ENCODE data around the gene G0S2. TPM values are rescaled to one million over a fixed set of nuclear protein-coding genes. Genes with fewer than 3 reads are reported as not detected.

Gene G0S2
- total and polyA plus RNA-seq, 2 of the 8 experiments (the other 6 are each of a cell fraction or from before 2014, with no cell fraction given), result 1.0 to 1.7 TPM

DNA sequence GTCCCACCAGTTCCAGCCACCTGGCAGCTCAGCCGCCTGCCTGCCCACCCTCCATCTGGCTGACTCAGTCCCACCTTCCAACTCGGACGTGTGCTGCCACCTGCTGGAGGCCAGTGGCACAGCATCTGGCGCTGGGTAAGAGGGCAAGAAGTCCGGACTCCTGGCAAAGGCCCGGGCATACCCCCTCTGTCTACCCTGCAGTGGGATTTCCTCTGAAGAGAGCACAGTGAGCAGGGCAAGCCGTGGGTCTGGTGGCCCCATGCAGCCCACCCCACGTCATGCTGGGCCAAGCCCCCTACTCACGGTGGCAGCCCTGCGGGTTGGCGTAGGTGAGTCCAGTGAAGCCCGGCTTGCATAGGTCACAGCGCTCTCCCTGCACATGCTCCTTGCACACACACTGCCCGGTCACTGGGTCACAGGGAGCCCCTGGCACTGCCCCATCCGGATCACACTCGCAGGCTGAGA lies 47.4 kb upstream of the G0S2 start:
- Histone ChIP-seq H3K79me1 (ENCODE audit: low read depth, low read length) (no peaks in the 10 kb centered on the region), H4K8ac (ENCODE audit: extremely low read depth, insufficient read depth, low read length) (no peak overlapping the region), H3K27me3 (replicated peaks in 1 of 4; ENCODE audit: control insufficient read depth in 3 of 4, extremely low read depth in 1 of 4, insufficient read depth in 3 of 4, low read length in 3 of 4) (no peaks in the 10 kb centered on the region), H3K36me3 (ENCODE audit: control insufficient read depth in 2 of 4, insufficient read depth in 4 of 4, low read length in 3 of 4) (no peaks in the 10 kb centered on the region), H3K4me2 (ENCODE audit: insufficient read depth in 1 of 2, low read depth in 2 of 2, low read length in 2 of 2) (no peak overlapping the region), H3K9me3 (ENCODE audit: insufficient read depth in 2 of 2, low read depth in 1 of 2, low read length in 1 of 2) (no peaks in the 10 kb centered on the region), H3K4ac (replicated peaks; ENCODE audit: insufficient read length, low read depth, low read length) (peak overlapping the region; percentile 73), H4K20me1 (replicated peaks in 1 of 2; ENCODE audit: control insufficient read depth in 1 of 2, insufficient read depth in 2 of 2, low read length in 2 of 2) (no peaks in the 10 kb centered on the region), H4K91ac (replicated peaks; ENCODE audit: insufficient read length, low read length) (peak overlapping the region; percentile 52), H2BK12ac (ENCODE audit: low read depth, low read length) (peak overlapping the region; percentile 97), H3K23ac (ENCODE audit: insufficient read length) (no peak overlapping the region), H3K79me2 (ENCODE audit: control insufficient read depth in 1 of 2, insufficient read depth in 2 of 2, low read length in 2 of 2) (no peaks in the 10 kb centered on the region), H3K14ac (ENCODE audit: insufficient read length) (no peak overlapping the region), H2BK5ac (ENCODE audit: low read depth, low read length) (peak overlapping the region; percentile 27; the same call in 1 of the 2 replicates), H3K23me2 (ENCODE audit: low read depth, low read length) (no peaks in the 10 kb centered on the region), H2AK5ac (ENCODE audit: low read depth, low read length) (no peak overlapping the region), H3K27ac (ENCODE audit: low read depth, low read length) (no peak overlapping the region), H3K18ac (ENCODE audit: extremely low read depth, low read length) (peak overlapping the region; percentile 44; the same call in 1 of the 2 replicates), H3K56ac (replicated peaks; ENCODE audit: insufficient read length, low read depth, low read length) (no peak overlapping the region), H3K4me1 (replicated peaks in 1 of 4; ENCODE audit: control insufficient read depth in 3 of 4, insufficient read depth in 4 of 4, low read length in 3 of 4) (peaks cover 0 to 15% (median 9%) of the 10 kb centered on the region in 4 experiments; a peak in 4 of 7 replicates), H3K4me3 (ENCODE audit: extremely low read depth in 1 of 4, insufficient read depth in 2 of 4, low read depth in 3 of 4, low read length in 4 of 4) (no peak overlapping the region), H3K9ac (replicated peaks in 1 of 4; ENCODE audit: extremely low read depth in 1 of 4, low read depth in 3 of 4, low read length in 3 of 4) (no peak overlapping the region), H2BK15ac (ENCODE audit: low read length) (0 out of 2 replicates have a peak overlapping the region, but pooled peaks have one; percentile 25), H2AFZ (ENCODE audit: low read length) (no peak overlapping the region), H2BK120ac (replicated peaks; ENCODE audit: low read depth, low read length) (no peak overlapping the region), H2BK20ac (ENCODE audit: low read length) (peak overlapping the region; percentile 40; the same call in 1 of the 2 replicates), H4K5ac (ENCODE audit: insufficient read length, low read depth, low read length) (no peak overlapping the region)
- POLR2A ChIA-PET (ENCODE audit: partially characterized antibody), result no interaction called here
- DNase-seq (ENCODE audit: low read depth in 1 of 2, low spot score in 2 of 2) (peak; percentile 75 to 98), FAIRE-seq (peak; percentile 84)
- CTCF ChIA-PET (ENCODE audit: partially characterized antibody), result interaction anchor here (0.7 to 11.4 kb wide), 28 partner anchors 9 to 675 kb away, joined by 3 to 365 read pairs (median 4); partner anchors contain the start of genes CAMK1G and LAMB3
- WGBS, 2 experiments (ENCODE audit: extremely low coverage in 1 of 2, insufficient coverage in 1 of 2, insufficient read length in 1 of 2, insufficient replicate concordance in 2 of 2, low coverage in 1 of 2, low lambda C conversion rate in 2 of 2, missing lambda C conversion rate in 1 of 2), result 47% methylated on average over 16 of the region's 16 CpGs; no CpG with 5 or more reads in 1 of the 2 experiments
- TF ChIP-seq SUZ12 (IDR thresholded peaks at IDR 0.05; ENCODE audit: low read length) (no peak), CREB1 (IDR thresholded peaks at IDR 0.05) (peak; percentile 56; the same call in 1 of the 2 replicates), CEBPB (IDR thresholded peaks at IDR 0.05; ENCODE audit: low read depth, low read length) (no peak), SP2 (IDR thresholded peaks at IDR 0.05; ENCODE audit: low read length) (no peak), CHD2 (IDR thresholded peaks at IDR 0.05; ENCODE audit: low read length) (0 out of 2 replicates have a peak, but pooled peaks have one; percentile 35), BACH1 (IDR thresholded peaks at IDR 0.05; ENCODE audit: low read length) (peak; percentile 78), JUN (IDR thresholded peaks at IDR 0.05; ENCODE audit: low read depth, low read length) (no peak), CTCF (IDR thresholded peaks at IDR 0.05; ENCODE audit: control extremely low read depth in 1 of 3, insufficient read depth in 1 of 3, low read depth in 1 of 3, low read length in 3 of 3) (peak; percentile 98), EGR1 (IDR thresholded peaks at IDR 0.05; ENCODE audit: borderline replicate concordance, low read depth, low read length) (no peak), POU5F1 (IDR thresholded peaks at IDR 0.05; ENCODE audit: low read depth, low read length) (no peak), JUND (IDR thresholded peaks at IDR 0.05; ENCODE audit: low read length) (peak; percentile 89), RXRA (IDR thresholded peaks at IDR 0.05; ENCODE audit: insufficient read depth, low read depth, low read length) (no peak)

All from H1 (cell line).